GM12873 (cell line): ENCODE data around the gene PIBF1.

Experiments
- CTCF ChIP-seq: IDR thresholded peaks from 2 replicates; pipeline ENCODE4 v1.5.1; 2012; ENCODE audit warnings: low read depth, mild to moderate bottlenecking, moderate library complexity, low read length, control low read depth; ENCODE audit not compliant: insufficient read depth; ENCODE audit errors: missing control alignments

The PIBF1 gene

DNA sequence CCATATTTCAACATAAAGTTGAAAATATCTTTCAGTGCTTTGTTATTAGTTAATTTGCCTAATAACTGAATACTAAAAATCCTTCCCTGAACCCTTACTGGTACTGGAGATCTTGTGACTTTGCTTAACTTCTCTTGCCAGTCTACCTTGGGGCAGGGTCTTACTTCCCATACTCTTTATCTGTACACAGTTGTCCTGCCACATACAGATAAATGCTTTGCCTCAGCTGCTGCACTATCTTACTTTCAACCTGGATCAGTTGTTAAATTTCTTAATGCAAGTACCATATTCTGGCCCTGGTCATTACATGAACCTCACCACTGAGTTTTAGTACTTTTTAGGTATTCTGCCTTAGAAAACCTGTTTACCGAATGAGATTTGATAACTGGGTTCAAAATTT is 107.6 kb downstream of the PIBF1 start:
- TF ChIP-seq CTCF: no peak

- no peak for TF ChIP-seq CTCF
These were observed 108.6 kb downstream of the PIBF1 start for GRCh38 chr13:72890546-72890945.

DNA sequence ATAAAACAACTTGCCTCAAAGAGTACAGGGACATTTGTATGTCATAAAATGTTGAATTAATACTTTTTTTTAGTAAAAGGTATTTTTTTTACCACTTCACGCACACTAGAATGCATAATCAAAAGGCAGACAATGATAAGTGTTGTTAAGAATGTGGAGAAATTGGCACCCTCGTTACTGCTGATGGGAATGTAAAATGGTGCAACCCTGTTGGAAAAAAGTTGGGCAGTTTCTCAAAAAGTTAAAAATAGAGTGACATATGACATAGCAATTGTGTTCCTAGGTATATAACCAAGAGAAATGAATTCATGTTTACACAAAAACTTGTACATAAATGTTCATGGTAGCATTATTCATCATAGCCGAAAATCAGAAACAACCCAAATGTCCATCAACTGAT is 109.5 kb downstream of the PIBF1 start:
- TF ChIP-seq CTCF: no peak

- TF ChIP-seq CTCF: no peak
These were observed 114.9 kb downstream of the PIBF1 start for GRCh38 chr13:72896869-72897268.

DNA sequence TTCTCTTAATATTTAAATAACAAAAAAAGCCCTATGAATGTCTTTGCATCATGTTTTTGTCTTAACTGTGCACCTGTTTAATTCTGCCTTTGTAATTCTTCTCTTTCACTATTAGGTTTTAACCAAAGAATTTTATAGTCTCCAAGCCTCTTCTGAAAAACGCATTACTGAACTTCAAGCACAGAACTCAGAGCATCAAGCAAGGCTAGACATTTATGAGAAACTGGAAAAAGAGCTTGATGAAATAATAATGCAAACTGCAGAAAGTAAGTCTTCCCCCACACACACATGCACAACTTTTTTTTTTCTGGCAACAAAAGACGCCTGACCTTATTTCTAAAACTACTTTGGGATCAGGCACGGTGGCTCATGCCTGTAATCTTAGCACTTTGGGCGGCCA is 126.5 kb downstream of the PIBF1 start:
- TF ChIP-seq CTCF: no peak

DNA sequence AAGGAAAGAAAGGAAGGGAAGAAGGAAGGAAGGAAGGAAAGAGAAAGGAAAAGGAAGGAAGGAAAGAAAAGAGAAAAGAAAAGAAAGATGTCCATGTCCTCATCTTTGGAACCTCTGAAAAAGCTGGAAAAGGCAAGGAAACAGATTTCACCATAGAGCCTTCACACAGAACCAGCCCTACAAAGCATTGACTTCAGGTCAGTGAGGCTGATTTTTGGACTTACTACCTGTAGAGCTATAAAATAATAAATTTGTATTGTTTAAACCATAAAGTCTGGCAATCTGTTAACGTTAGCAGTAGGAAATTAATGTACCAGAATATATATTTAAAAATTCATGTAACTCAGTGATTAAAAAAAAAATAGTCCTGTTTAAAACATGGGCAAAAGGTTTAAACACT is 130.0 kb downstream of the PIBF1 start:
- no peak for TF ChIP-seq CTCF

DNA sequence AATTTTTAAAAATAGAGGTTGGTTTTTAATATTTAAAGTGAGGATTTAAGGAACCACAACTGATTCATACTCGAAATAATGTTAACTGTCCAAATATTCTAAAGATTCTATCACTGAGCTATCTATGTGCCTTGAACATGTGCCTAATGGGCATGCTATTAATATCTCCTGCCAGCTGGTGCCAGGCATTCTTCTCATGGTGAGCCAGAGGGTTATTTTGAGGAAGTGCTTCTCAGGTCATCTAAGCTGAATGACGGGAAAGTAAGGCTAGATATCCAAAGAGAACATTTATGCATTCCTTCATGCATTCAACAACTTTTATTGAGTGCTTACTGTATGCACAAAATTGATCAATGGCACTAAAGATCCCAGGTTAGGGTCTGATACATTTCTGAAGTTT is 138.2 kb downstream of the PIBF1 start:
- no peak for TF ChIP-seq CTCF

- TF ChIP-seq CTCF: no peak
These were observed 149.4 kb downstream of the PIBF1 start for GRCh38 chr13:72931311-72931710.
